Stimulated activated CD4-positive, alpha-beta T cell treated with anti-CD3 and anti-CD28 coated beads, Interleukin-2, amount 100 ng/mL, for 24 hours (primary cell): ENCODE measurements around the gene DFFA.
"Not testable (repeated sequence)": the region's sequence is repeated elsewhere in the genome, so short reads cannot be mapped to it uniquely, and the experiment has no call there.

Experiments used
- DNase-seq, 2 donors: peaks; one replicate each; pipeline ENCODE4 v3.0.0-alpha.2; 2020

Gene DFFA

DNA sequence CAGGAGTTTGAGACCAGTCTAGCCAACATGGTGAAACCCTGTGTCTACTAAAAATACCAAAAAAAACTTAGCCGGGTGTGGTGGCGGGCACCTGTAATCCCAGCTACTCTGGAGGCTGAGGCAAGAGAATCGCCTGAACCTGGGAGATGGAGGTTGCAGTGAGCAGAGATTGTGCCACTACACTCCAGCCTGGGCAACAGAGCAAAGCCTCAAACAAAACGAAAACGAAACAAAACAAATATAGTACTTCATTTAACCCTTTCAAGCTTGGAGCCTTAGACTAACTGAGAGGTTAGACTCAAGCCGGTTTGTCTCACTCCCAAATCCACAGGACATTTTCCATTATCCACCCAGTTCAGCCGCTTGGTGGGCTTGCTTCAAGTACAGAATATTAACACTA is 14.9 kb downstream of the DFFA start:
- not testable (repeated sequence) for DNase-seq

DNA sequence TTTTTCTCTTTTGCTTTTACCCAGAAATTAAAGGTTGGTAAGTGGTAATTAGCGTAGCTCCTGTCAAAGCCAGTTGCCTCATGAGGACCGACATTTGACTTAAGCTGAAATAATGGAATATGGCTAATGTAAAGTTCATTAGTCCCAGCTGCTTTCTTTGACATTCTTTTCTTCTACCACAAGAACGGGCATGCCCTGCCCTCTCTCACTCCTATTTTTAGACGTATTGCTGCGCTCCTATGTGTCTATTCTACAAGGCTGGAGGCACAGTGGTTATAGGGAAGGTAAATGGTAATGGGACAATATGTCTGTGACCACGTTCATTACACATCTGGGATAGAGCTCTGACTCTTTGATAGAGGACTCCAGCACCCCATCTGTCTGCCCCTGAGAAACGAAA is 15.7 kb downstream of the DFFA start:
- no peak for DNase-seq

DNA sequence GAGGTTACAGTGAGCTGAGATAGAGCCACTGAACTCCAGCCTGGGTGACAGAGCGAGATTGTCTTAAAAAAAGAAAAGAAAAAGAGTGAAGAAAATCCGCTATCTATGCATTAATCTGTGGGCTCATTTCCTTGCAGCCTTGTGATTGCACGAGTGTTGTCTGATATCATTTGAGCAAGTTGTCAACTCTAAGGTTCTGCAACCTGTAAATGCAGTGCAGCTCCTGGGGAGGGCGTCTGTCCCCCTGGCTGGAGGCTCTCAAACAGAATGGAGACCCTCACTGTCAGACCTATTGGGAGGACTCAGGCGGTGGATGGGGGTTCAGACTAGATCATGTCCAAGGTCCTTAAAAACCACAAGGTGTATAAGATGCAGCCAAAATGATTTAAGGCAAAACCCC is 16.3 kb downstream of the DFFA start:
- no peak for DNase-seq

DNA sequence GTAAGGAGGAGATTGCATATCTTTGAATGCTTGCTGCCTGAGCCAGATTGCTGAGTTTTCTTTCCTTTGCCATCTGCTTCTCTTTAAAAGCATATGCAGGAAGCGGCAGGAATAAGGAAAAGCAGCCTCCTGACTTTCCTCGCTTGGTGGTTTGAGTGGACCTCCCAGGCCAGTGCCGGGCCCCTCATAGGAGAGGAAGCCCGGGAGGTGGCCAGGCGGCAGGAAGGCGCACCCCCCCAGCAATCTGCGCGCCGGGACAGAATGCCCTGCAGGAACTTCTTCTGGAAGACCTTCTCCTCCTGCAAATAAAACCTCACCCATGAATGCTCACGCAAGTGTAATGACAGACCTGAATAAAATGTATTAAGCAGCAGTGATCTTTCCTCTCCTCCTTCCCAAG is 21.0 kb downstream of the DFFA start:
- DNase-seq = no peak

DNA sequence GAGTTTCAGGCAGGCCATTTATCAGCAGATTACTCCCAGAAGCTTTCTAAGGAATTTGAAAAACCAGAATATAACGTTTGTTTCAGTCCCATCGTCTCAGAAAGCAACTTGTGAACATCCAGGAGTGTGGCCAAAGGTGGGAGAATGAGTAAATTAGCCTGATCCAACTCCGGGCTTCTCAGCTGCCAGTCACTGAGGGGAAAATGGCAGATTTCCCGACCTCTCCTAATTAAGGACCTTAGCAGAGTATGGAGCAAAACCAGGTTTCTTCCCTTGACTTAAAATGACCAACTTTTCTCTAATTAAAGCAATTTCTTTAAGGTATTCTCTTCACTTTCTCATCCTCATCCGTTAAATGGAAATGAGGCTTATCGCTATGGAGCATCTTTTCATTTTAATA is 21.5 kb downstream of the DFFA start:
- no peak for DNase-seq

DNA sequence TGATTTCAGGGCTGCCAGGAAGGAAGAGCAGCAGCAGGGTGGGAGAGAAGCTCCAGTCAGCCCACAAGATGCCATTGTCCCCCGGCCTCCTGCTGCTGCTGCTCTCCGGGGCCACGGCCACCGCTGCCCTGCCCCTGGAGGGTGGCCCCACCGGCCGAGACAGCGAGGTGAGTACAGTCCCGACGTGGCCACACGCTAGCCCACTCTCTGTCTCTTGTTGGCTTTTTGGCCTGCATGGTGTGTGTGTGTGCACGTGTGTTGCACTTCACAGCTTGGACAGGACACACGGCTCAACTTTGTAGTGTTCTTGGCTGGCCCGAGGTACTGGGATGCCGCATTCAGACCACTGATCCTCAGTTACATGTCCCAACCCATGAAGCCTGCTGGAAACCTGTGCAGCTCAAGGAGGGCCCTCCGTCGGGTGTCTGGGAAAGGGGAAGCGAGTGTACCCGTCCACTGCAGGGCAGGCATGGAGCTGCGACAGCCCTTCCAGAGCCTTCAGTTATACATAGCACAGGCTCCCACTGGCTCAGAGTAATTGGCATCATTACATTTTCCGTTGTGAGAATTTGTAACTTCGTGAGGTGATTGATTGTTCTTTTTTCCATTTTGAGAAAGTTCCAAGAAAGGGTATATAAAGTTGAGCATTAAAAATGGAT is 22.0 kb downstream of the DFFA start:
- DNase-seq = no peak

DNA sequence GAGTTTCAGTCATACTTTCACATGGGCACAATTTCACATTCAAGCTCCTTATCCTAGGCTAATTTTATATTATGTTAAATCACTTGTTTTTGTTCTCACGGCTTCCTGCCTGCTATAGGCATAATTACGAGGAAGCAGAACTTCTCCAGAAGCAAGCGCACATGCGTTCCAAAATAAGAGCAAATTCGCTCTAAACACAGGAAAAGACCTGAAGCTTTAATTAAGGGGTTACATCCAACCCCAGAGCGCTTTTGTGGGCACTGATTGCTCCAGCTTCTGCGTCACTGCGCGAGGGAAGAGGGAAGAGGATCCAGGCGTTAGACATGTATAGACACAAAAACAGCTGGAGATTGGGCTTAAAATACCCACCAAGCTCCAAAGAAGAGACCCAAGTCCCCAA is 22.6 kb downstream of the DFFA start, which contains the start of gene CORT:
Gene CORT, plus strand, starts transcription at position 281 of the 400 bp plus-strand sequence. CDS start 193 bp downstream, outside the sequence.
- no peak for DNase-seq

DNA sequence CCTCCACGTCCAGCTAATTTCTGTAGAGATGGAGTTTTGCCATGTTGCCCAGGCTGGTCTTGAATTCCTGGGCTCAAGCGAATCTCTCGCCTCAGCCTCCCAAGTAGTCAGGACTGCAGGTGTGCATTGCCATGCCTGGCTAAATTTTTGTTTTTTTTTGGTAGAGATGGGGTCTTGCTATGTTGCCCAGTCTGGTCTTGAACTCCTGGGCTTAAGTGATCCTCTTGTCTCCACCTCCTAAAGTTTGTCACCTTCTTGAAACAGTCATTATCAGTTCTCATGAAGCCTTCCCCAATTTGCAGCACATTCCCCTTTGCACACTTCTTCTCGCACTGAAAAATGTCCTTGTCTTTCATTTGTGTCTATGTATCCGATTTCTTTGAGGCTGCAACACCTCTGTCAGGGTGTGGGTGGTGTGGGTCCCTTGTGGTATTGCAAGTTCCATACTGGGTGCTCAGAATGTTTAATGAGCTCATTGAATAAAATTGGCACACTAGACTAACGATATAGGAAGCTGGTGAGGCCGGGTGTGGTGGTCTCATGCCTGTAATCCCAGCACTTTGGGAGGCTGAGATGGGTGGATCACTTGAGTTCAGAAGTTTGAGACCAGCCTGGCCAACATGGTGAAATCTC is 25.4 kb downstream of the DFFA start:
- no peak for DNase-seq

DNA sequence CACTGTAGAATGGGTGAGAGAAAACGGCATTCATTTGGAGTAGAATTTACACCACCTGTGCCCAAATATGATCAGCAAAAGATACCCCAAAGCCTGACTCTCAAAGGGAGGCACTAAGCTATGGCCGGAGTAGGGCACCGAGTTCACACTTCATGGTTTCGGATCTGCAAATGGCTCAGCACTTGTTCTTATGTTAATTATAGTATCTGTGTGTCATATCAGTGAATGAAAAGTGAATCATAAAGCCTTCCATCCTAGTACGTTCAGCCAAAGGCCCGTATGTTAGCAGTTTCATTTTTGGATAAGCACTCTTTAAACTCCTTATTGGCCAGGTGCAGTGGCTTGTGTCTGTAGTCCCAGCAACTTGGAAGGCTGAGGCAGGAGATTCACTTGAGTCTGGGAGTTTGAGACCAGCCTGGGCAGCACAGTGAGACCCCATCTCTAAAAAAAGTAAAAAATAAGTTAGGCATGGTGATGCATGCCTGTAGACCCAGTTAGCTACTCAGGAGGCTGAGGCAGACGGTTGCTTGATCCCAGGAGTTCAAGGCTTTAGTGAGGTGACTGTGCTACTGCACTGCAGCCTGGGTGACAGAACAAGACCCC is 27.4 kb downstream of the DFFA start:
- DNase-seq = no peak

DNA sequence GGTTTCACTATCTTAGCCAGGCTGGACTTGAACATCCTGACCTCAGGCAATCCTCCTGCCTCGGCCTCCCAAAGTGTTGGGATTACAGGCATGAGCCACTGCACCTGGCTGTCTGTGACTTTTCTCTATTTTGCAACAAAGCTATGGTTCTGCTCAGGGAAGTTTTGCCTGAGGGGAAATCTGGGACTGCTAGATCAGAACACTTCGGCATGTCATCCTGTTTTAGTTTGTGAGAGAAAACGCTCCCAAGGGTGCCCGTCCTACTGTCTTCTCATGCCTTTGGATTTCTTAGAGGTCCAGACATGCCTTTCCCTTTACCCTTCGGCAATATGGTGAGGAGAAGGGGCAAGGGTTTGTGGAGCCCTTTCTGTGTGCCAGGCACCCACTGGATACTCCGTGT is 28.1 kb downstream of the DFFA start:
- no peak for DNase-seq

DNA sequence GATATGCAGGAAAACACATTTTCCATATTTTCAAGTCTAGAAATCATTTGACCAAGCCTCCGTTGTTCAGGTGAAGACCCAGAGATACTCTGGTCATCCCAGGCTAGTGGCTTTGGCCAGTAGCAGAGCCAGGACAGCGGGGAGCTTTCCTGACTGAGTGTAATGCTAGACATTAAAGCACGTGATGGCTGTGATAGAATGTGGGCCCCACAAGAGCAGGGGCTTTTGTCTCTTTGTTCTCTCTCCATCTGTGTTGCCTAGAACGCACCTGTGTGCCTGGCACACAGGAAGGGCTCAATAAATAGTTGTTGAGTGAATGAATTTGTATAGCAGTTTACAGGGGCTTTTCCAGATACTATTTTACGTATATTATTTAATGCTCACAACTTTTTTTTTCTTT is 31.5 kb downstream of the DFFA start:
- no peak for DNase-seq

DNA sequence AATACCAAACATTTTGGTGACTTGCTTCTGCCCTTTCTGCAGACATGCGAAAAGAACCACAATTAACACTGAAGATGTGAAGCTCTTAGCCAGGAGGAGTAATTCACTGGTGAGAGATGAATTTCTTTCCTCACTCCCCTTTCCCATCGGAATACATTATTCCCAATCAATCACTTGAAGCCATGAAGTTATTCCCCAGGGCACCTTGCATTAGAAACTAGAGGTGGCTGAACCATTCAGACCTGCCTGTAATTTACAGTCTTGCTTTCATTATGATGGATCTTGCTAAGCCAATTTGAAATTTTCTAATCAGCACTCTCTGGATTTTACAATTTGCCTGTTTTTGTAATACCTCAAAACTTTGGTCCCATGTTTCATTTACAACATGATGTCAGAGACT is 32.0 kb downstream of the DFFA start:
- no peak for DNase-seq

DNA sequence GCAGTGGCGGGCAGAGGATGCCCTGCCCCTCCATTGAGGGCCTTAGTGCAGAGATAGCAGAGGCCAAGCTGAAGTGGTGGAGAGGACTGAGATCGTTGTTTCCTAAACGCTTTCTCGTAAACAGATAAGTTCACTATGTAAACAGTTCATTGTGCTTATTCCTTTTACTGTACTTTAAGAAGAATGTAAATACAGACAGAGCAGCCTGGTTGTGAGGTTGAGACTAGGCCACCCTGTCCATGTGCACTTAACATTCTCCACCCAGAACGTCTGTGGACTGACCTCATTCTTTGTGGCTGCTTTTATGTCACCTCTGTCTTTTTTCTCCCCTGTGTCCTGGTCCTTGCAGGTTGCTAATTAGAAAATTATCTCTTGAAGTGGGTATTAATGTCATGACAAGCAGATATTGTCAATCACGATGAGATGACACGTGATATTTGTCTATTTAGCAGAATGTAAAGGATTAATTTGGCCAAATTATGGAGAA is 33.6 kb downstream of the DFFA start:
- DNase-seq = no peak

DNA sequence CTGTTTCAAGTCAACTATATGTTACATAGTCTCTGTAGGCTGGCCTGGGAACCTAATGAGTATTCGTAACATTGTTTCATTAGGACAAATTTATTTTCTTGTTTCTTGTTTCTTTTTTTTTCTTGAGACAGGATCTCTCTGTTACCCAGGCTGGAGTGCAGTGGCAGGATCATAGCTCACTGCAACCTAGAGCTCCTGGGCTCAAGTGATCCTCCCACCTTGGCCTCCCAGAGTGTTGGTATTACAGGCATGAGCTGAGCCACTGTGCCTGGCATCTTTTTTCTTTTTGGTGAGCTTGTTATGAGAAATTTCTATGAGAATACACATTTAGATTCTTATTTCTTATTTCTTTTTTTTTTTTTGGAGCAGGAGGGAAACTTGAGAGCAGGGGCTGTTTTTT is 35.3 kb downstream of the DFFA start:
- no peak for DNase-seq

DNA sequence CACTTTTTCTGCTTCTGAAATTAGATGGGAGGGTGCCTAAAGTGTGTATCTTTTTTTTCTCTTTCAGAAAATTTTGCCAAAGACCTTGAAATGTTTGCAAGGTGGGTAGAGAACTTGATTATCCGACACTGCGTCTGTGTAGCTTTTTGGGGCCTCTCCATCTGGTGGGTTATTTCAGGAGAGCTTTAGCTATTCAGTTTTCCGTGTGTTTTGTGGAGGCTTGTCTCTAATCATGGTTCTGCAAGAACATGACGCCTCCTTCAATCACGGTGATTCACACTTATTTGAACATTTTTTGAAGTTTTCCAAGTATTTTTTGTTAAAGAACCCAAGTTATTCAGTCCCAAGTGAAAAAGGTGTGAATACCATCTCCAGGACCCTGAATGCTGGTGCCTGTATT is 37.7 kb downstream of the DFFA start:
- DNase-seq = no peak

DNA sequence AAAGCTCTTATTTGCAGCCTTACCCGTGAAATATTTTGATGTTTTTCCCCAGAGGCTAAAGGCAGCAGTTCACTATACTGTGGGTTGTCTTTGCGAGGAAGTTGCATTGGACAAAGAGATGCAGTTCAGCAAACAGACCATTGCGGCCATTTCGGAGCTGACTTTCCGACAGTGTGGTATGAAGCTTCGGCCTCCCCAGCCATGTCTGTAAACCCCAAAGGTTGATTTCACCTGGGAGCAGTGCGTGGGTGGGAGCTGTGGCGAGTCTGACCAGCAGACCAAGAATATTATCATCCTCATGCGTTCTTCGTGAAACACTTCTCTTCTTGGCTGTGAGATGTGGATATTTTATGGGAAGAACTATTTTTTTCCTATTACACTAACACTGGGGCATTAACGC is 38.5 kb downstream of the DFFA start:
- DNase-seq = no peak

DNA sequence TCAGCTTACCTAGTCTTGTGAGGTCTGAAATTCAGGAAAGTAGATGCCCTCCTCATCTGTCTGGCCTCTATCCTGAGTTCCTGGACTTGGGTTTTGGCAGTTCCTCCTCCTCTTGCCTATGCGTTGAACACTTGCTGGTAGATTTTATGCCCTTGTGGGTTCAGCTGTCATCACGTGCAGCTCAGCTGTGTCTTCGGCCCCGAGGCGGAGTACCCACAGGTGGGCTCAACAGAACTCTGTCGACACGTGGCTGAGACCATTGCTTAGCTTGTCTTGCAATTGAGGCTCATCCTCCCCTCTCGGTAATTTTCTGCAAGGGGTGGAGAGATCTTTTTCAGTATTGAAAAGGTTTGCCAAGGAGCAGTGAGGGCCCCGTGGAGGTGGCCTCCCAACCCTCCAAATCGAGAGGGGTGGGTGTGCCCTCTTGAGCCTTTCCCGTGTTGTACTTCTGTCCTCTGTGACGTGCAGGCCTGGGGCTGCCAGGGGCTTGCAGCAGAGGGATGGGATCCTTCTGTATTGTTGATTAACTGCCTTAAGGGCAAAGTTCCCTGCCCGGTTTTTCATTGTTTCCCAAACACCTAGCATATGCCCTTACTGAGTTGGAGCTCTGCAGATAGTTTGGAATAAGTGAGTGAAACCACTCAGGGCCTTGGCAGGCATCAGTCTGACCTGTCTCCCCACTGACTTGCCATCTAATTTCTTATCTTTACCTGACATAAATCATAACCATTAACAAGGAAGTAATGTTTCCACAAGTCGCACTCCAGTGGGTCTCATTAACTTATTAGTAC is 39.2 kb downstream of the DFFA start:
- no peak for DNase-seq

DNA sequence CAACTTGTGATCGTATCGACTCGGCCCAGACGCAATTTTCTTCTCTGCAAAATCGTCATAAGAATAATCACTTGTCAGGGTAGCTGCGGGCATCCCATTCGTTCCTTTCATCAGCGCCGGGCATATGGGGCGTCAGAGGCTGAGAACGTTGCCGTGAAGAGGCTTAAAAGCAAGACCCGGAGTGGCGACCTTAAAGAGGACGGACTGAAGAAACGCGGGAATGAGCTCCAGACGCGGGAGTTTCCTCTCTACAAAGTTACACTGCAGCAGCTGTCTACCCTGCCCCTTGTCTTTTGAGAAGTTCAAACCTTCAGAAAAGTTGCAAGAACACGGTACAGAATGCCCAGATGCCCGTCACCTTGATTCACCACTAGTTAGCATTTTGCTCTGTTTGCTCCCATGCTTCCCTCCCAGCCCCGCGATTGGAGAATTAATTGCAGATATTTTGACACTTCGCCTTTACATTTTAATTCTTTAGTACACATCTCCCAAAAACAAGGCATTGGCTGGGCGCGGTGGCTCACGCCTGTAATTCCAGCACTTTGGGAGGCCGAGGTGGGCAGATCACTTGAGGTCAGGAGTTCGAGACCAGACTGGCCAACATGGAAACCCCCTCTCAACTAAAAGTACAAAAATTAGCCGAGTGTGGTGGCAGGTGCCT is 41.1 kb downstream of the DFFA start:
- DNase-seq = peak in 1 of 2 donors; percentile 20

DNA sequence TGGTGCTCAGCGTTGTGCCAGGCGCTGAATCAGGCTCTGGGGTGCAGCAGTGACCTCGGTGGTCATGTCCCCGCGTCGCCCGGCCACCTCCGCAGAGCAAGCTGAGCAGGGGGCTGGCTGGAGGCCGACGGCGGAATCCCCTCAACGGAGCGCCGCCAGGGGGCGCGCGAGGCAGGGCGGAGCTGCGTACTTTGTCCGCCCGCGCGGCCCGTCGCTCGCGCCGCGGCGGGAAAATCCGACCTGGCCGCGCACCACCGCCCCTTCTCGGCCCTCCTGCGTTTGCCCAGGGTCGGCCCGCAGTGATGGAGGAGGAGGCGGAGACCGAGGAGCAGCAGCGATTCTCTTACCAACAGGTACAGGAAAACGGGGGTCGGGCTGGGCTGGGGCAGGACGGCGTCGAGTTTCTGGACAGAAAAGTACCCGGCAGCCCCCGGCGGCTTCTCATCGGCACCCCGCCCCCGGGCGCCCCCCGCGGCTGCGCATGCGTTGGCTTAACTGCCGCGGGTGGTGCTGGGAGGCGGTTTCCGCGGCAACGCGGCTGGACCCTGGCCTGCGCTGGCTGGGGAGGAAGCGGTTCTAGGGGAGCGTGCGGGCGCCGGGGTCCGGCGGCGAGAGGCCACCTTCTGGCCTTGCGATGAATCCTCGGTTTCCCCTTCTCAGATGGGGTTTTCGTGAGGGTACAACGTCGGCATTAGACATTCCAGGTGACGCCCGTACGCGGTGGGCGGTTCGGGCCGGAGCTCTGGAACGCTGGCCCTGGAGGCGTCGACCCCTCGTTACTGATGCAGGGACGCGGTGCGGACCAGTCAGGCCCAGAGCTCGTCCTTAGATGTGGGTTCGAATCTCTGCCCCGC is 41.9 kb downstream of the DFFA start, which contains the start of gene CENPS:
Gene CENPS, plus strand, starts transcription at position 218 of the 854 bp plus-strand sequence. Its CDS starts 85 bp downstream, at position 303.
- DNase-seq = peak; percentile 91 to 96

DNA sequence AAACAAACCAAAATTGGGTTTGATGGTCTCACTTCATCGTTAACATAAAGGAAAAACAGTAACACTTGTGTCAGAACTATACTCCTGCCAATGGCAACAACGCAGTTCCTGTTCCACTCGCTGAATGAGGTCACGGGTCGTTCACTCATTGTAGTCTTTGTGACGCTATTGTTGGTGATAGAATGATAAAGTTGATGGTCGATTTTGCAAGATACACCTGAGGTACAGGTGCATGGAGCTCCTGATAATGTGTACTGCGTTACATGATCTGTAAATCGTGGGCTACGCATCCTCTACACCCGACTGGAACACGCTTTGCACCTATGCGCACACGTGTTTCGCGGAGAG is 42.5 kb downstream of the DFFA start:
- DNase-seq = peak; percentile 16 to 25

DNA sequence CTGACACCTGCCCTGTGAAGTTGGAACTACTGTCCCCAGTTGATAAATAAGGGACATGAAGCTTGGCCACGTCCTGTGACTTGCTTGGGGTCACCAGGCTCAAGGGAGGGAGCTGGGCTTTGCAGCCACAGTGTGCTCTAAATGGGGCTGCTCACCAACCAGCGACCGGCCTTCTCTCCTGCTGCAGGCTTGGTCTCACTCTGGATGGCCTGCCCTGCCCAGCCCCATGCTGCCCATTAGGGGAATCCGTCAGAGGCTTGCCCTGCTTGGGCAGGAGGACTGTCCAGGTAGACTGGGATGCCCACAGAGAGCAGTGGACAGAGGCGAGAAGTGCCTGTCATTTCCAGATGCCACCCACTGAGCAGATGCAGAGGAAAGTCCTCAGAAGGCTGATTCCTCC is 43.3 kb downstream of the DFFA start:
- no peak for DNase-seq

DNA sequence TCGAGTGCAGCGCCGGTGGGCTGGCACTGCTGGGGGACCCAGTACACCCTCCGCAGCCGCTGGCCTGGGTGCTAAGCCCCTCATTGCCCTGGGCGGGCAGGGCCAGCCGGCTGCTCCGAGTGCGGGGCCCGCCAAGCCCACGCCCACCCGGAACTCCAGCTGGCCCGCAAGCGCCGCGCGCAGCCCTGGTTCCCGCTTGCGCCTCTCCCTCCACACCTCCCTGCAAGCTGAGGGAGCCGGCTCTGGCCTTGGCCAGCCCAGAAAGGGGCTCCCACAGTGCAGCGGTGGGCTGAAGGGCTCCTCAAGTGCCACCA is 45.8 kb downstream of the DFFA start:
- not testable (repeated sequence) for DNase-seq
